Measurements from ENCODE around the gene TMEM178B. TPM values are rescaled to one million over a fixed set of nuclear protein-coding genes. Genes with fewer than 3 reads are reported as not detected.

Gene TMEM178B
- total and polyA plus RNA-seq, 2 of the 13 experiments (the other 11 are each of a cell fraction or from before 2014, with no cell fraction given), result 0.01 to 0.02 TPM

DNA sequence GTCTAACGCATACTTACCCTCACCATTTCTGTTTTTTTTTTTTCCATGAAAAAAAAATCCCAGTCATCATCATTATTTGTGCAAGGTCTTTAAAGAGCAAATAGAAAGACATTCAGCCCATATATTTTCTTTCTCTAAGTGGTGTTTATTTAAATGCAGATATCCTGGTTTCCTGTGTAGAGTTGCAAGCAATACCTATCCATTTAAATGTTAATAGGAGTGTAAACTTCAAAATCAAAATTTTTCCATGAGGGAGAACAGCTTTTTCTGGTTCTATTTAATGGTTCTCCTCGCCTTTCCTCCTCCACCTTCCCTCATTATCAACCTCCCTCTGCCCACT lies 357.2 kb downstream of the TMEM178B start:
- no peak overlapping the region for H3K4me2 ChIP-seq (ENCODE audit: low read depth, low read length)
- no peaks in the 10 kb centered on the region for H3K4me1 ChIP-seq (ENCODE audit: insufficient read depth, low read length)
- intact Hi-C loops (cut with micrococcal nuclease; ENCODE audit: unreplicated experiment) (no loop called here), in situ Hi-C loops (cut with HindIII; ENCODE audit: extremely low pct_ligation_motif_present, low pct_unique_long_range_greater_than_20kb) (no loop called here)
- H3K79me2 ChIP-seq (ENCODE audit: insufficient read depth, low read length), result no peaks in the 10 kb centered on the region
- POLR2A ChIA-PET, result no interaction called here
- no peaks in the 10 kb centered on the region; a peak in 2 of 5 replicates for H3K27me3 ChIP-seq (ENCODE audit: control insufficient read depth in 1 of 2, insufficient read depth in 2 of 2, low read length in 2 of 2)
- H3K36me3 ChIP-seq (replicated peaks in 1 of 2; ENCODE audit: control insufficient read depth in 1 of 2, insufficient read depth in 2 of 2, low read length in 2 of 2), result no peaks in the 10 kb centered on the region
- TF ChIP-seq SALL1 (CRISPR knock-in tag; IDR thresholded peaks at IDR 0.05), result no peak
- no peaks in the 10 kb centered on the region for H4K20me1 ChIP-seq (ENCODE audit: insufficient read depth, low read length)
- CTCF ChIA-PET (ENCODE audit: low intra/inter-chr PET ratio, low total read pairs), result no interaction called here
- no peak overlapping the region for H3K9ac ChIP-seq (ENCODE audit: insufficient read depth, low read depth, low read length)
- H3K4me3 ChIP-seq (replicated peaks in 1 of 3; ENCODE audit: insufficient read depth in 1 of 3, low read depth in 2 of 3, low read length in 3 of 3), result no peak overlapping the region
- peaks cover 6% of the 10 kb centered on the region for H3K9me3 ChIP-seq (ENCODE audit: low read length)
- DNase-seq (ENCODE audit: low spot score) (no peak), FAIRE-seq (no peak), ATAC-seq (no peak)
- H3K27ac ChIP-seq (ENCODE audit: extremely low read length, insufficient read depth, low read length), result no peak overlapping the region
- no peak overlapping the region for H2AFZ ChIP-seq (ENCODE audit: low read length)
- no TSS peak for BruUV-seq (replicated peaks)
- 28% methylated on average over 2 of the region's 2 CpGs for WGBS (ENCODE audit: low lambda C conversion rate)

DNA sequence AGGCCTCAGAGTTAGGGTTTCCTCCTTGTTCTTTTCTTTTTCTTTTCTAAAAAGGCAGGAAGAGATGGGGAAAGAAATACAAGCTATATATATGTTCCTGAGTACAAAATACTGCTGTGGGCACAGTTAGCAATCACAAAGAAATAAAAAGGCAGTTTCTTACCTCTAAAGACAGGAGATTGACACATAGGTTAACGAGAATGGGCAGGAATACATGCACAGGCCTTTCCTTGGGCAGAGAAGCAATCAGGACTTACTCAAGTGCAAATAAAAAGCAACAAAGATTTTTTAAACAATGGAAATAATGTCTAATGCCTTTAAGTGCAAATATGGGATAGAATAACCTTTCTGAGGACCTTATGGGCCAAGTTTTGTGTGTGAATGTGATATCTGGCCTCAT lies 357.8 kb downstream of the TMEM178B start:
- H3K4me3 ChIP-seq (replicated peaks in 1 of 3; ENCODE audit: insufficient read depth in 1 of 3, low read depth in 2 of 3, low read length in 3 of 3), result no peak overlapping the region
- in situ Hi-C loops (cut with HindIII; ENCODE audit: extremely low pct_ligation_motif_present, low pct_unique_long_range_greater_than_20kb), result no loop called here
- no peaks in the 10 kb centered on the region; a peak in 2 of 5 replicates for H3K27me3 ChIP-seq (ENCODE audit: control insufficient read depth in 1 of 2, insufficient read depth in 2 of 2, low read length in 2 of 2)
- no peaks in the 10 kb centered on the region for H4K20me1 ChIP-seq (ENCODE audit: insufficient read depth, low read length)
- ChIA-PET POLR2A (no interaction called here), CTCF (ENCODE audit: low intra/inter-chr PET ratio, low total read pairs) (no interaction called here)
- H3K4me2 ChIP-seq (ENCODE audit: low read depth, low read length), result no peak overlapping the region
- no TSS peak for BruUV-seq (replicated peaks)
- FAIRE-seq (no peak), DNase-seq (ENCODE audit: low spot score) (no peak), ATAC-seq (no peak)
- no peaks in the 10 kb centered on the region for H3K79me2 ChIP-seq (ENCODE audit: insufficient read depth, low read length)
- H3K36me3 ChIP-seq (replicated peaks in 1 of 2; ENCODE audit: control insufficient read depth in 1 of 2, insufficient read depth in 2 of 2, low read length in 2 of 2), result no peaks in the 10 kb centered on the region
- no peak overlapping the region for H2AFZ ChIP-seq (ENCODE audit: low read length)
- intact Hi-C loops (cut with micrococcal nuclease; ENCODE audit: unreplicated experiment), result no loop called here
- no peak for TF ChIP-seq SMAD9 (CRISPR knock-in tag; IDR thresholded peaks at IDR 0.05)
- TF ChIP-seq, protein P1, sequence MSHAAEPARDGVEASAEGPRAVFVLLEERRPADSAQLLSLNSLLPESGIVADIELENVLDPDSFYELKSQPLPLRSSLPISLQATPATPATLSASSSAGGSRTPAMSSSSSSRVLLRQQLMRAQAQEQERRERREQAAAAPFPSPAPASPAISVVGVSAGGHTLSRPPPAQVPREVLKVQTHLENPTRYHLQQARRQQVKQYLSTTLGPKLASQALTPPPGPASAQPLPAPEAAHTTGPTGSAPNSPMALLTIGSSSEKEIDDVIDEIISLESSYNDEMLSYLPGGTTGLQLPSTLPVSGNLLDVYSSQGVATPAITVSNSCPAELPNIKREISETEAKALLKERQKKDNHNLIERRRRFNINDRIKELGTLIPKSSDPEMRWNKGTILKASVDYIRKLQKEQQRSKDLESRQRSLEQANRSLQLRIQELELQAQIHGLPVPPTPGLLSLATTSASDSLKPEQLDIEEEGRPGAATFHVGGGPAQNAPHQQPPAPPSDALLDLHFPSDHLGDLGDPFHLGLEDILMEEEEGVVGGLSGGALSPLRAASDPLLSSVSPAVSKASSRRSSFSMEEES (CRISPR knock-in tag; IDR thresholded peaks at IDR 0.05), result no peak
- no peak for TF ChIP-seq RARA (CRISPR knock-in tag; IDR thresholded peaks at IDR 0.05)
- TF ChIP-seq, protein P2, sequence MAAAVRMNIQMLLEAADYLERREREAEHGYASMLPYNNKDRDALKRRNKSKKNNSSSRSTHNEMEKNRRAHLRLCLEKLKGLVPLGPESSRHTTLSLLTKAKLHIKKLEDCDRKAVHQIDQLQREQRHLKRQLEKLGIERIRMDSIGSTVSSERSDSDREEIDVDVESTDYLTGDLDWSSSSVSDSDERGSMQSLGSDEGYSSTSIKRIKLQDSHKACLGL (CRISPR knock-in tag; IDR thresholded peaks at IDR 0.05), result no peak
- TF ChIP-seq SSRP1 (CRISPR knock-in tag; IDR thresholded peaks at IDR 0.05), result no peak
- TF ChIP-seq ZNF841 (CRISPR knock-in tag; IDR thresholded peaks at IDR 0.05; ENCODE audit: borderline replicate concordance), result no peak
- H3K9ac ChIP-seq (ENCODE audit: insufficient read depth, low read depth, low read length), result no peak overlapping the region
- no peaks in the 10 kb centered on the region for H3K4me1 ChIP-seq (ENCODE audit: insufficient read depth, low read length)
- H3K27ac ChIP-seq (ENCODE audit: extremely low read length, insufficient read depth, low read length), result no peak overlapping the region
- H3K9me3 ChIP-seq (ENCODE audit: low read length), result peaks cover 6% of the 10 kb centered on the region
- WGBS (ENCODE audit: low lambda C conversion rate), result 0% methylated on average over 1 of the region's 1 CpG

All from HepG2 (cell line).